ENCODE data around the gene SPAG6. TPM values are rescaled to one million over a fixed set of nuclear protein-coding genes. Genes with fewer than 3 reads are reported as not detected.

The SPAG6 gene
- total and polyA plus RNA-seq, 2 of the 4 experiments (the other 2 are of a cell fraction), result not detected

DNA sequence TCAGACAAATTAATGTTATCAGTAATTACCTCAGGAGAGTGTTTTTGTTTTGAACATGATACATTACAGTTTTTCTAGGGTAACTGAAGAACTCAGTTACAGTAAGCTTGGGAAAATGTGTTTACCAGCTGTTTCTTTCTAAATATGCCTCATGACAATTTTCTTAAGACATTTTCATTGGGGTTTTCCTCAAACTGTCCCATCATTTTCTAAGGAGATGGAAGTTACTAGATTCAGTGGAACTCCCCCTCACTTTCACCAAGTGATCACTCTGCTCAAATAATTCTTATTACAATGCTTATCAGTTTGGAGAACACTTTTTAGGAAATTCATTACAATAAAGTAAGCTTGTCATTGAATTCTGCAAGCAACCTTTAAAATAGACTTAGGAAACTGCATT is 6.4 kb upstream of the SPAG6 start (continued):
- TF ChIP-seq MXI1 (IDR thresholded peaks at IDR 0.05; ENCODE audit: borderline replicate concordance, low read depth, low read length) (no peak), CHD1 (IDR thresholded peaks at IDR 0.05; ENCODE audit: low read depth, low read length) (no peak), RCOR1 (IDR thresholded peaks at IDR 0.05; ENCODE audit: insufficient replicate concordance, low read length) (no peak)
- TF ChIP-seq, protein P1, sequence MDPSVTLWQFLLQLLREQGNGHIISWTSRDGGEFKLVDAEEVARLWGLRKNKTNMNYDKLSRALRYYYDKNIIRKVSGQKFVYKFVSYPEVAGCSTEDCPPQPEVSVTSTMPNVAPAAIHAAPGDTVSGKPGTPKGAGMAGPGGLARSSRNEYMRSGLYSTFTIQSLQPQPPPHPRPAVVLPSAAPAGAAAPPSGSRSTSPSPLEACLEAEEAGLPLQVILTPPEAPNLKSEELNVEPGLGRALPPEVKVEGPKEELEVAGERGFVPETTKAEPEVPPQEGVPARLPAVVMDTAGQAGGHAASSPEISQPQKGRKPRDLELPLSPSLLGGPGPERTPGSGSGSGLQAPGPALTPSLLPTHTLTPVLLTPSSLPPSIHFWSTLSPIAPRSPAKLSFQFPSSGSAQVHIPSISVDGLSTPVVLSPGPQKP (IDR thresholded peaks at IDR 0.05; ENCODE audit: borderline replicate concordance, low read depth, low read length), result no peak

DNA sequence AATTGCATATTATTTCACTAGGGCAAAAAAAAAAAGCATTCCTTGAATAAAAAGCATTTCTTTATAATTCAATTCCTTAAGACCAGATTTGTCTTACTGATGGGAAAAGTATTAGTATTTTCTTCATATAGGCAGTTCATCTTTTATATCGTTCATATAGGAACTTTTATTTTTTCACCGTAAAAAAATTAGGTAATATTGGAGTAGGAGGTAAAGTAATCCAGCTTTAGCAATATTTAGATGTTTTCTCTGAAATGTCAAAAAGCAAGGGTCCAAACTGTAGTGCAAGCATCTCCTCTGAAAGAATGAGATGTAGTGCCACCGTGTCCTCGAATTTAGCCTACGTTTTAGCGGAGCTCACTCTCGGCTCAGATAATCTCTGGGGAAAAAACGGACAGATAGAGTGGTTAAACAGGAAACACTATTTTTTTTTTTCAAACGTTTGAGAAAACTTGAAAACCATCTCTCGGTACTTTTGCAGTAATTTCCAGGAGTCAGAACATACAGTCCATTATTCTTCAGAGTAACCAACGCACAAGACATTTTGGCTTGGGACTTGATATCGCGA is 5.5 kb upstream of the SPAG6 start:
- Histone ChIP-seq H4K91ac (ENCODE audit: insufficient read depth, low read depth, low read length) (no peak overlapping the region), H3K9me1 (ENCODE audit: insufficient read depth, low read length) (no peaks in the 10 kb centered on the region), H3K4me2 (ENCODE audit: low read depth, low read length) (peak overlapping the region; percentile 84), H2BK15ac (ENCODE audit: low read depth, low read length) (no peak overlapping the region), H3K18ac (ENCODE audit: low read depth, low read length) (no peak overlapping the region), H3K4me1 (ENCODE audit: control insufficient read depth, insufficient read depth, low read length) (no peaks in the 10 kb centered on the region), H3K79me1 (ENCODE audit: low read depth in 1 of 2, low read length in 2 of 2) (no peaks in the 10 kb centered on the region), H3K4me3 (ENCODE audit: insufficient read depth, low read depth, low read length) (peak overlapping the region; percentile 74), H3K9me3 (ENCODE audit: control insufficient read depth, insufficient read depth, low read length) (peaks cover 14% of the 10 kb centered on the region), H3K27me3 (ENCODE audit: control insufficient read depth, insufficient read depth, low read length) (peaks cover 67% of the 10 kb centered on the region), H2AK9ac (replicated peaks; ENCODE audit: low read depth, low read length, poor library complexity) (no peak overlapping the region), H3K36me3 (ENCODE audit: control insufficient read depth, insufficient read depth, low read length) (no peaks in the 10 kb centered on the region), H3K4ac (ENCODE audit: low read depth, low read length) (no peak overlapping the region), H2AK5ac (ENCODE audit: low read depth, low read length) (no peak overlapping the region), H4K8ac (ENCODE audit: low read depth in 2 of 2, low read length in 2 of 2) (no peak overlapping the region), H2BK20ac (ENCODE audit: low read depth, low read length) (no peak overlapping the region), H4K20me1 (ENCODE audit: insufficient read depth, low read length) (no peaks in the 10 kb centered on the region), H3K27ac (ENCODE audit: insufficient read depth, low read length) (no peak overlapping the region), H3K14ac (replicated peaks; ENCODE audit: low read depth, low read length) (no peak overlapping the region), H3K23ac (ENCODE audit: low read depth, low read length) (no peak overlapping the region), H3K56ac (ENCODE audit: extremely low read depth, insufficient read depth, low read length) (no peak overlapping the region), H2AFZ (replicated peaks; ENCODE audit: low read length, poor library complexity) (no peak overlapping the region), H4K5ac (ENCODE audit: low read depth, low read length) (no peak overlapping the region), H2BK120ac (ENCODE audit: low read depth, low read length) (no peak overlapping the region), H3K9ac (ENCODE audit: low read depth, low read length) (no peak overlapping the region), H2BK5ac (ENCODE audit: low read depth, low read length, poor library complexity, severe bottlenecking) (no peak overlapping the region)
- dilution Hi-C loops (cut with HindIII; ENCODE audit: low sequenced_read_pairs, unreplicated experiment) (no loop called here), intact Hi-C loops (cut with micrococcal nuclease) (loop anchor here (2.0 to 5.0 kb wide), 3 partner anchors 97 to 647 kb away; partner anchors contain the start of gene PIP4K2A), in situ Hi-C loops (cut with MboI; ENCODE audit: low sequenced_read_pairs) (no loop called here)
- ChIA-PET POLR2A (ENCODE audit: unreplicated experiment) (interaction anchor here (0.6 kb wide), 2 partner anchors 34 to 70 kb away, joined by 3 to 4 read pairs; no protein-coding TSS in a partner anchor), CTCF (interaction anchor here (0.6 to 0.7 kb wide), 3 partner anchors 8 to 459 kb away, joined by 3 read pairs; no protein-coding TSS in a partner anchor)
- TF ChIP-seq RAD21 (IDR thresholded peaks at IDR 0.05; ENCODE audit: low read length), result no peak
- no peak for TF ChIP-seq RFX5 (IDR thresholded peaks at IDR 0.05; ENCODE audit: low read depth, low read length)
- TF ChIP-seq CHD1 (IDR thresholded peaks at IDR 0.05; ENCODE audit: low read depth, low read length), result no peak
- TF ChIP-seq, protein P1 (IDR thresholded peaks at IDR 0.05; ENCODE audit: borderline replicate concordance, low read depth, low read length), result no peak
- no peak for TF ChIP-seq NFE2L2 (IDR thresholded peaks at IDR 0.05; ENCODE audit: low read depth, low read length)
- TF ChIP-seq, protein P2, sequence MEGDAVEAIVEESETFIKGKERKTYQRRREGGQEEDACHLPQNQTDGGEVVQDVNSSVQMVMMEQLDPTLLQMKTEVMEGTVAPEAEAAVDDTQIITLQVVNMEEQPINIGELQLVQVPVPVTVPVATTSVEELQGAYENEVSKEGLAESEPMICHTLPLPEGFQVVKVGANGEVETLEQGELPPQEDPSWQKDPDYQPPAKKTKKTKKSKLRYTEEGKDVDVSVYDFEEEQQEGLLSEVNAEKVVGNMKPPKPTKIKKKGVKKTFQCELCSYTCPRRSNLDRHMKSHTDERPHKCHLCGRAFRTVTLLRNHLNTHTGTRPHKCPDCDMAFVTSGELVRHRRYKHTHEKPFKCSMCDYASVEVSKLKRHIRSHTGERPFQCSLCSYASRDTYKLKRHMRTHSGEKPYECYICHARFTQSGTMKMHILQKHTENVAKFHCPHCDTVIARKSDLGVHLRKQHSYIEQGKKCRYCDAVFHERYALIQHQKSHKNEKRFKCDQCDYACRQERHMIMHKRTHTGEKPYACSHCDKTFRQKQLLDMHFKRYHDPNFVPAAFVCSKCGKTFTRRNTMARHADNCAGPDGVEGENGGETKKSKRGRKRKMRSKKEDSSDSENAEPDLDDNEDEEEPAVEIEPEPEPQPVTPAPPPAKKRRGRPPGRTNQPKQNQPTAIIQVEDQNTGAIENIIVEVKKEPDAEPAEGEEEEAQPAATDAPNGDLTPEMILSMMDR (conservative IDR thresholded peaks at IDR 0.05; ENCODE audit: low read depth, low read length), result no peak
- TF ChIP-seq MAFK (IDR thresholded peaks at IDR 0.05; ENCODE audit: low read depth, low read length), result no peak
- TF ChIP-seq BHLHE40 (IDR thresholded peaks at IDR 0.05; ENCODE audit: low read depth, low read length), result no peak
- TF ChIP-seq MAZ (IDR thresholded peaks at IDR 0.05; ENCODE audit: borderline replicate concordance, low read depth, low read length), result no peak
- 0% methylated on average over 1 of the region's 13 CpGs; no CpG with 5 or more reads in 1 of the 2 experiments for WGBS, 2 experiments (ENCODE audit: extremely low coverage in 2 of 2, insufficient read length in 1 of 2)
- BruUV-seq (replicated peaks), result no TSS peak
- ATAC-seq (ENCODE audit: low read depth), result no peak
- no peak for DNase-seq
